ENCODE results near the gene DMRT3.
"Not testable (repeated sequence)": the region's sequence is repeated elsewhere in the genome, so short reads cannot be mapped to it uniquely, and the experiment has no call there.

The DMRT3 gene

GRCh38 chr9:971901-972500 is 4.5 kb upstream of the DMRT3 start:
- no peak for DNase-seq (ENCODE audit: low read depth in 2 of 2)

- no peak for DNase-seq (ENCODE audit: low read depth in 2 of 2)
Measured at GRCh38 chr9:972501-973294, 3.8 kb upstream of the DMRT3 start.

GRCh38 chr9:973295-973834 is 3.1 kb upstream of the DMRT3 start:
- no peak for DNase-seq (ENCODE audit: low read depth in 2 of 2)

- DNase-seq (ENCODE audit: low read depth in 2 of 2), result no peak
Measured at GRCh38 chr9:974031-974995, 2.1 kb upstream of the DMRT3 start.

- DNase-seq (ENCODE audit: low read depth in 2 of 2), result no peak
Measured at GRCh38 chr9:974996-975739, 1.3 kb upstream of the DMRT3 start.

- no peak for DNase-seq (ENCODE audit: low read depth in 2 of 2)
Measured at GRCh38 chr9:975740-976257, 656 bp upstream of the DMRT3 start.

GRCh38 chr9:976943-977837 is 735 bp downstream of the DMRT3 start:
- DNase-seq (ENCODE audit: low read depth in 2 of 2), result no peak

- DNase-seq (ENCODE audit: low read depth in 2 of 2), result no peak
Measured at GRCh38 chr9:977838-978830, 1.7 kb downstream of the DMRT3 start.

- no peak for DNase-seq (ENCODE audit: low read depth in 2 of 2)
Measured at GRCh38 chr9:979983-980382, 3.5 kb downstream of the DMRT3 start.

- no peak for DNase-seq (ENCODE audit: low read depth in 2 of 2)
Measured at GRCh38 chr9:980640-981039, 4.2 kb downstream of the DMRT3 start.

- no peak for DNase-seq (ENCODE audit: low read depth in 2 of 2)
Measured at GRCh38 chr9:981491-981898, 5.0 kb downstream of the DMRT3 start.

GRCh38 chr9:982394-983230 is 6.2 kb downstream of the DMRT3 start:
- no peak for DNase-seq (ENCODE audit: low read depth in 2 of 2)

- DNase-seq (ENCODE audit: low read depth in 2 of 2), result no peak
Measured at GRCh38 chr9:994005-994404, 17.6 kb downstream of the DMRT3 start.

- DNase-seq (ENCODE audit: low read depth in 2 of 2), result no peak
Measured at GRCh38 chr9:995192-995591, 18.7 kb downstream of the DMRT3 start.

- DNase-seq (ENCODE audit: low read depth in 2 of 2), result peak in 1 of 2 experiments; percentile 17
Measured at GRCh38 chr9:995781-996180, 19.3 kb downstream of the DMRT3 start.

GRCh38 chr9:998299-999110 is 22.1 kb downstream of the DMRT3 start:
- not testable (repeated sequence) for DNase-seq (ENCODE audit: low read depth in 2 of 2)

- DNase-seq (ENCODE audit: low read depth in 2 of 2), result no peak
Measured at GRCh38 chr9:1001838-1002237, 25.4 kb downstream of the DMRT3 start.

Data from fibroblast of skin of left quadriceps (primary cell).